HEK293 (cell line): Measurements from ENCODE around the gene PRKAR2B.
A peak's percentile ranks its signal among the peaks of the same experiment; 100 is the strongest.

Experiments used
- CTCF ChIA-PET: fragments of 350-600 bp; formaldehyde crosslinking; extraction: SDS; loops from one replicate; lab custom pipeline; 2021; ENCODE audit warnings: antibody characterized with exemption; lab: Yijun Ruan, JAX
- POLR2A ChIA-PET: fragments of 300-600 bp; formaldehyde crosslinking; extraction: SDS; loops from one replicate; lab custom pipeline; 2020; ENCODE audit warnings: antibody characterized with exemption, inconsistent platforms; lab: Yijun Ruan, JAX
- H3K27ac ChIP-seq: fragments of 200-500 bp; sonication (Bioruptor generic); 2 replicates; pipeline ENCODE4 v1.5.1; 2014; ENCODE audit warnings: low read depth, low read length, control low read depth, inconsistent platforms; ENCODE audit errors: extremely low read depth
- H3K36me3 ChIP-seq, 2 experiments: fragments of 200-500 bp in 1 of 2; sonication (Bioruptor generic) in 1 of 2; 1 replicate in 1 of 2; 2 replicates in 1 of 2; pipeline ENCODE4 v1.5.1; 2014 to 2017; ENCODE audit warnings: inconsistent platforms in 2 of 2, low read length in 2 of 2; ENCODE audit not compliant: control insufficient read depth in 2 of 2, insufficient read depth in 1 of 2
- H3K4me1 ChIP-seq: fragments of 200-500 bp; sonication (Bioruptor generic); 2 replicates; pipeline ENCODE4 v1.5.1; 2014; ENCODE audit warnings: mild to moderate bottlenecking, low read length, inconsistent platforms; ENCODE audit not compliant: control insufficient read depth, insufficient read depth
- H3K4me3 ChIP-seq: 2 replicates; pipeline ENCODE4 v1.5.1; 2011; ENCODE audit warnings: low read depth, mild to moderate bottlenecking, control low read depth, low read length, moderate library complexity
- H3K9me3 ChIP-seq: fragments of 200-500 bp; sonication (Bioruptor generic); 2 replicates; pipeline ENCODE4 v1.5.1; 2014; ENCODE audit warnings: low read depth, low read length, inconsistent platforms; ENCODE audit not compliant: control insufficient read depth, insufficient read depth
- EGR2 ChIP-seq: fragments of 450-650 bp; formaldehyde crosslinking; IDR thresholded peaks from 2 replicates; pipeline ENCODE4 v1.5.1; 2016; ENCODE audit warnings: low read depth, missing biosample characterization, missing genetic modification characterization
- PBX3 ChIP-seq: sonication (generic); formaldehyde crosslinking; IDR thresholded peaks from 2 replicates; pipeline ENCODE4 v1.8.1; 2022; ENCODE audit warnings: mild to moderate bottlenecking, moderate library complexity, missing genetic modification reagents
- YY2 ChIP-seq: fragments of 450-650 bp; formaldehyde crosslinking; IDR thresholded peaks from 2 replicates; pipeline ENCODE4 v1.5.1; 2016; ENCODE audit warnings: missing biosample characterization, missing genetic modification characterization
- ZBTB17 ChIP-seq: fragments of 450-650 bp; formaldehyde crosslinking; IDR thresholded peaks from 2 replicates; pipeline ENCODE4 v1.5.1; 2016; ENCODE audit warnings: missing biosample characterization, missing genetic modification characterization
- ZBTB44 ChIP-seq: fragments of 450-650 bp; IDR thresholded peaks from 2 replicates; pipeline ENCODE4 v1.5.1; 2018; ENCODE audit warnings: missing biosample characterization, mild to moderate bottlenecking, missing genetic modification characterization
- ZBTB48 ChIP-seq: fragments of 450-650 bp; formaldehyde crosslinking; IDR thresholded peaks from 2 replicates; pipeline ENCODE4 v1.5.1; 2016; ENCODE audit warnings: missing biosample characterization, missing genetic modification characterization
- ZNF132 ChIP-seq: fragments of 450-650 bp; formaldehyde crosslinking; IDR thresholded peaks from 2 replicates; pipeline ENCODE4 v1.5.1; 2017; ENCODE audit warnings: missing biosample characterization, missing genetic modification characterization, borderline replicate concordance
- ZNF292 ChIP-seq: fragments of 450-650 bp; formaldehyde crosslinking; IDR thresholded peaks from 2 replicates; pipeline ENCODE4 v1.5.1; 2016; ENCODE audit warnings: low read depth, missing biosample characterization, missing genetic modification characterization, borderline replicate concordance
- ZNF48 ChIP-seq: fragments of 450-650 bp; formaldehyde crosslinking; IDR thresholded peaks from 2 replicates; pipeline ENCODE4 v1.5.1; 2016; ENCODE audit warnings: missing biosample characterization, missing genetic modification characterization
- ZNF558 ChIP-seq: fragments of 450-650 bp; formaldehyde crosslinking; IDR thresholded peaks from 2 replicates; pipeline ENCODE4 v1.5.1; 2016; ENCODE audit warnings: missing biosample characterization, missing genetic modification characterization
- ZNF654 ChIP-seq: fragments of 450-650 bp; formaldehyde crosslinking; IDR thresholded peaks from 2 replicates; pipeline ENCODE4 v1.5.1; 2016; ENCODE audit warnings: low read depth, missing biosample characterization, missing genetic modification characterization
- ZNF785 ChIP-seq: fragments of 450-650 bp; formaldehyde crosslinking; IDR thresholded peaks from 2 replicates; pipeline ENCODE4 v1.5.1; 2016; ENCODE audit warnings: missing biosample characterization, missing genetic modification characterization
- ZSCAN18 ChIP-seq: fragments of 450-650 bp; formaldehyde crosslinking; IDR thresholded peaks from 2 replicates; pipeline ENCODE4 v1.5.1; 2016; ENCODE audit warnings: missing biosample characterization, missing genetic modification characterization
- ZSCAN30 ChIP-seq: fragments of 450-650 bp; IDR thresholded peaks from 2 replicates; pipeline ENCODE4 v1.5.1; 2018; ENCODE audit warnings: missing biosample characterization, mild to moderate bottlenecking, missing genetic modification characterization, moderate library complexity
- TF ChIP-seq, protein P1 (sequence below): fragments of 450-650 bp; formaldehyde crosslinking; IDR thresholded peaks from 2 replicates; pipeline ENCODE4 v1.5.1; 2017; ENCODE audit warnings: missing biosample characterization, missing genetic modification characterization
- TF ChIP-seq, protein P2 (sequence below): fragments of 450-650 bp; formaldehyde crosslinking; IDR thresholded peaks from 2 replicates; pipeline ENCODE4 v1.5.1; 2016; ENCODE audit warnings: missing biosample characterization, missing genetic modification characterization

PRKAR2B gene

GRCh38 chr7:107046491-107047259 is 2.2 kb downstream of the PRKAR2B start:
- ChIA-PET POLR2A (interaction anchor here (0.7 kb wide), 1 partner anchor 122 kb away, joined by 3 read pairs; the partner anchor contains the start of gene HBP1), CTCF (interaction anchor here (0.6 to 1.1 kb wide), 2 partner anchors 37 to 71 kb away, joined by 3 to 4 read pairs; no protein-coding TSS in a partner anchor)
- Histone ChIP-seq H3K4me3 (no peak overlapping the region), H3K36me3 (no peaks in the 10 kb centered on the region), H3K4me1 (peaks cover 4% of the 10 kb centered on the region; the same call in 1 of the 2 replicates), H3K9me3 (no peaks in the 10 kb centered on the region), H3K27ac (no peak overlapping the region)
- TF ChIP-seq ZBTB17 (tag by site-specific recombination) (no peak), ZNF292 (tag by site-specific recombination) (no peak), ZBTB44 (tag by site-specific recombination) (peak; percentile 68)
- TF ChIP-seq, protein P1, sequence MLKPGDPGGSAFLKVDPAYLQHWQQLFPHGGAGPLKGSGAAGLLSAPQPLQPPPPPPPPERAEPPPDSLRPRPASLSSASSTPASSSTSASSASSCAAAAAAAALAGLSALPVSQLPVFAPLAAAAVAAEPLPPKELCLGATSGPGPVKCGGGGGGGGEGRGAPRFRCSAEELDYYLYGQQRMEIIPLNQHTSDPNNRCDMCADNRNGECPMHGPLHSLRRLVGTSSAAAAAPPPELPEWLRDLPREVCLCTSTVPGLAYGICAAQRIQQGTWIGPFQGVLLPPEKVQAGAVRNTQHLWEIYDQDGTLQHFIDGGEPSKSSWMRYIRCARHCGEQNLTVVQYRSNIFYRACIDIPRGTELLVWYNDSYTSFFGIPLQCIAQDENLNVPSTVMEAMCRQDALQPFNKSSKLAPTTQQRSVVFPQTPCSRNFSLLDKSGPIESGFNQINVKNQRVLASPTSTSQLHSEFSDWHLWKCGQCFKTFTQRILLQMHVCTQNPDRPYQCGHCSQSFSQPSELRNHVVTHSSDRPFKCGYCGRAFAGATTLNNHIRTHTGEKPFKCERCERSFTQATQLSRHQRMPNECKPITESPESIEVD: peak; percentile 95

GRCh38 chr7:107047902-107048782 is 3.6 kb downstream of the PRKAR2B start:
- Histone ChIP-seq H3K36me3 (no peaks in the 10 kb centered on the region), H3K9me3 (no peaks in the 10 kb centered on the region), H3K27ac (no peak overlapping the region), H3K4me3 (no peak overlapping the region), H3K4me1 (peaks cover 4% of the 10 kb centered on the region; the same call in 1 of the 2 replicates)
- CTCF ChIA-PET: interaction anchor here (0.6 to 3.3 kb wide), 13 partner anchors 8 to 416 kb away, joined by 3 to 15 read pairs (median 3); no protein-coding TSS in a partner anchor
- POLR2A ChIA-PET: no interaction called here
- no peak for TF ChIP-seq ZNF292 (tag by site-specific recombination)
- no peak for TF ChIP-seq ZNF558 (tag by site-specific recombination)
- TF ChIP-seq ZNF132 (tag by site-specific recombination): no peak
- no peak for TF ChIP-seq ZSCAN18 (tag by site-specific recombination)
- TF ChIP-seq ZNF654 (tag by site-specific recombination): peak; percentile 8; the same call in 1 of the 2 replicates
- TF ChIP-seq ZNF48: no peak
- TF ChIP-seq EGR2: no peak
- TF ChIP-seq, protein P1: no peak
- TF ChIP-seq ZNF785: no peak
- TF ChIP-seq, protein P2, sequence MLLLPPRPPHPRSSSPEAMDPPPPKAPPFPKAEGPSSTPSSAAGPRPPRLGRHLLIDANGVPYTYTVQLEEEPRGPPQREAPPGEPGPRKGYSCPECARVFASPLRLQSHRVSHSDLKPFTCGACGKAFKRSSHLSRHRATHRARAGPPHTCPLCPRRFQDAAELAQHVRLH: 0 out of 2 replicates have a peak, but pooled peaks have one; percentile 9
- TF ChIP-seq YY2 (tag by site-specific recombination): no peak
- 0 out of 2 replicates have a peak, but pooled peaks have one; percentile 29 for TF ChIP-seq ZBTB48 (tag by site-specific recombination)
- TF ChIP-seq ZSCAN30: no peak
- no peak for TF ChIP-seq PBX3 (CRISPR knock-in tag)
